ENCODE measurements around the gene RTP2. TPM values are rescaled to one million over a fixed set of nuclear protein-coding genes. Genes with fewer than 3 reads are reported as not detected.

Gene RTP2
- total and polyA plus RNA-seq, 9 of the 15 experiments (the other 6 are each of a cell fraction or from before 2014, with no cell fraction given), result not detected

GRCh38 chr3:187669675-187670504 is 32.5 kb downstream of the RTP2 start, which contains the start of gene SST (continued):
- no peak for TF ChIP-seq E2F5 (CRISPR knock-in tag; IDR thresholded peaks at IDR 0.05)
- TF ChIP-seq TCF7L2 (IDR thresholded peaks at IDR 0.05; ENCODE audit: low read depth, low read length), result no peak
- peak in 1 of 3 experiments; percentile 33 for TF ChIP-seq YY1 (IDR thresholded peaks at IDR 0.05; ENCODE audit: borderline replicate concordance in 1 of 3, control insufficient read depth in 1 of 3, extremely low read depth in 1 of 3, insufficient read depth in 3 of 3, insufficient read length in 1 of 3, insufficient replicate concordance in 2 of 3, low read depth in 1 of 3, low read length in 2 of 3)
- TF ChIP-seq PRMT5 (CRISPR knock-in tag; IDR thresholded peaks at IDR 0.05), result peak; percentile 93
- peak; percentile 94 for TF ChIP-seq MIER1 (IDR thresholded peaks at IDR 0.05; ENCODE audit: low read depth)
- TF ChIP-seq, protein P1, sequence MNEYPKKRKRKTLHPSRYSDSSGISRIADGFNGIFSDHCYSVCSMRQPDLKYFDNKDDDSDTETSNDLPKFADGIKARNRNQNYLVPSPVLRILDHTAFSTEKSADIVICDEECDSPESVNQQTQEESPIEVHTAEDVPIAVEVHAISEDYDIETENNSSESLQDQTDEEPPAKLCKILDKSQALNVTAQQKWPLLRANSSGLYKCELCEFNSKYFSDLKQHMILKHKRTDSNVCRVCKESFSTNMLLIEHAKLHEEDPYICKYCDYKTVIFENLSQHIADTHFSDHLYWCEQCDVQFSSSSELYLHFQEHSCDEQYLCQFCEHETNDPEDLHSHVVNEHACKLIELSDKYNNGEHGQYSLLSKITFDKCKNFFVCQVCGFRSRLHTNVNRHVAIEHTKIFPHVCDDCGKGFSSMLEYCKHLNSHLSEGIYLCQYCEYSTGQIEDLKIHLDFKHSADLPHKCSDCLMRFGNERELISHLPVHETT (CRISPR knock-in tag; conservative IDR thresholded peaks at IDR 0.05 in 1 of 2, IDR thresholded peaks at IDR 0.05 in 1 of 2), result peak; percentile 41 to 63; a peak in 1 of 4 replicates
- peak; percentile 29; the same call in 1 of the 2 replicates for TF ChIP-seq ATF1 (CRISPR knock-in tag; IDR thresholded peaks at IDR 0.05)
- no peak for TF ChIP-seq ATF1 (tag; IDR thresholded peaks at IDR 0.05)
- TF ChIP-seq ZBTB40 (IDR thresholded peaks at IDR 0.05), result peak; percentile 78
- TF ChIP-seq ZBTB40 (CRISPR knock-in tag; IDR thresholded peaks at IDR 0.05), result no peak
- TF ChIP-seq, protein P2, sequence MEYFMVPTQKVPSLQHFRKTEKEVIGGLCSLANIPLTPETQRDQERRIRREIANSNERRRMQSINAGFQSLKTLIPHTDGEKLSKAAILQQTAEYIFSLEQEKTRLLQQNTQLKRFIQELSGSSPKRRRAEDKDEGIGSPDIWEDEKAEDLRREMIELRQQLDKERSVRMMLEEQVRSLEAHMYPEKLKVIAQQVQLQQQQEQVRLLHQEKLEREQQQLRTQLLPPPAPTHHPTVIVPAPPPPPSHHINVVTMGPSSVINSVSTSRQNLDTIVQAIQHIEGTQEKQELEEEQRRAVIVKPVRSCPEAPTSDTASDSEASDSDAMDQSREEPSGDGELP (CRISPR knock-in tag; IDR thresholded peaks at IDR 0.05; ENCODE audit: borderline replicate concordance), result 0 out of 2 replicates have a peak, but pooled peaks have one; percentile 29
- TF ChIP-seq, protein P3, sequence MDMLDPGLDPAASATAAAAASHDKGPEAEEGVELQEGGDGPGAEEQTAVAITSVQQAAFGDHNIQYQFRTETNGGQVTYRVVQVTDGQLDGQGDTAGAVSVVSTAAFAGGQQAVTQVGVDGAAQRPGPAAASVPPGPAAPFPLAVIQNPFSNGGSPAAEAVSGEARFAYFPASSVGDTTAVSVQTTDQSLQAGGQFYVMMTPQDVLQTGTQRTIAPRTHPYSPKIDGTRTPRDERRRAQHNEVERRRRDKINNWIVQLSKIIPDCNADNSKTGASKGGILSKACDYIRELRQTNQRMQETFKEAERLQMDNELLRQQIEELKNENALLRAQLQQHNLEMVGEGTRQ (CRISPR knock-in tag; IDR thresholded peaks at IDR 0.05), result peak; percentile 56

Data from K562 (cell line).